NCI-H146 (cell line): ENCODE measurements around the gene RNF157.
"Not testable (repeated sequence)": the region's sequence is repeated elsewhere in the genome, so short reads cannot be mapped to it uniquely, and the experiment has no call there.

Experiments
- DNase-seq: peaks from one replicate; lab custom pipeline; 2025; lab: John Stamatoyannopoulos, UW

The RNF157 gene

DNA sequence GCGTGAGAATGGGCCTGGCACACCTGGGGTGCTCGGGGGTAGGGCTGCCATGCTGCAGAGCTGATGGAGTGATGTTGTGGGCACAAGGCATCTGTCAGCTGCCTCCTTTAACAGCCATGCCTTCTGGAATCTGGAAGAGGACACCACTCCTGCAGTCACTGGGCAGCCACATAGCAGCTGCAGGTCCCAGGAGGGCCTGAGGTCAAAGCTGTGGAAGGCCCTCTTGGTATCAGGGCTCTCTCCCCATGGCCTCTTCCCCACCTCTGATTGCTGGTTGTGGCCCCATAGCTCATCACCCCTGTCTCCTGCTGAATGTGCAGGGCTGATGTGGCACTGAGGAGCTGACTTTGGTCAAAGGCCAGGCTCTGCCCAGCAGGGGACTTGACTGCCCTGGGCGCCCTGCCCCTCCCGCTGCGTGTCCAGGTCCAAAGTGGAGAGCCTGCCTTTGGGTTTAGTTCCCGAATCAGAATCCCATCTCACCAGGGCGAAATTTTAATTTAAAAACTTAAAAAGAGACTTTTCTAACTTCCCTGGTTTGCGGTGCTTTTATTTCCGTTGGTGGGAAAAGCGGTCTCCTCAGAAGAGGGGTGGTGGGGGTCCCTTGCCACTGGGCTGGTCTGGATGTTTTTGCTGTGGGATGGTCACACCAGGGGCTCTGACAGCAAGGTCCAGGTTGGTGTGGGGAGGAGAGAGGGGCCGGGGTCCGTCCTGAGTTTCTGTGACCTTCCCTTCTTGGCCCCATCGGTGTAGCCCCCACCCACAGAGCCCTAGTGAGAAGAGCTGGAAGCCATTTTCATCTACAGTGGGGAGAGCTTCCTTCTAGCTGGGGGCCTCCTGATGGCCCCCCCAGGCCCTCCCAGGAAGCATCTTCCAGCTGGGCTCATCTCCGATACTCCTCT is 30.7 kb upstream of the RNF157 start:
- no peak for DNase-seq

DNA sequence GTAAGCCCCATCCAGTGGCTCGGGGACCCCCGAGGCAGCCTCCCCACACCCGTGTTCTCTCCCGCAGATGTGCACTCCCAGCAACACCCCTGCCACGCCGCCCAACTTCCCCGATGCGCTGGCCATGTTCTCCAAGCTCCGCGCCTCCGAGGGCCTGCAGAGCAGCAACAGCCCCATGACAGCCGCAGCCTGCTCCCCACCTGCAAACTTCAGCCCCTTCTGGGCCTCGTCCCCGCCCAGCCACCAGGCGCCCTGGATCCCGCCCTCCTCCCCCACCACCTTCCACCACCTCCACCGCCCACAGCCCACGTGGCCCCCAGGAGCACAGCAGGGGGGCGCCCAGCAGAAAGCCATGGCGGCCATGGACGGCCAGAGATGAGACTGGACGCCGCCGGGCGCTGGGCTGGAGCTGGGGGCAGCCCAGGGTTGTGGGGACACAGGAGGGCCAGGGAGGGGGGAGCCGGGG is 29.9 kb upstream of the RNF157 start:
- DNase-seq = no peak

GRCh38 chr17:76268991-76269981 is 29.0 kb upstream of the RNF157 start:
- DNase-seq = no peak

DNA sequence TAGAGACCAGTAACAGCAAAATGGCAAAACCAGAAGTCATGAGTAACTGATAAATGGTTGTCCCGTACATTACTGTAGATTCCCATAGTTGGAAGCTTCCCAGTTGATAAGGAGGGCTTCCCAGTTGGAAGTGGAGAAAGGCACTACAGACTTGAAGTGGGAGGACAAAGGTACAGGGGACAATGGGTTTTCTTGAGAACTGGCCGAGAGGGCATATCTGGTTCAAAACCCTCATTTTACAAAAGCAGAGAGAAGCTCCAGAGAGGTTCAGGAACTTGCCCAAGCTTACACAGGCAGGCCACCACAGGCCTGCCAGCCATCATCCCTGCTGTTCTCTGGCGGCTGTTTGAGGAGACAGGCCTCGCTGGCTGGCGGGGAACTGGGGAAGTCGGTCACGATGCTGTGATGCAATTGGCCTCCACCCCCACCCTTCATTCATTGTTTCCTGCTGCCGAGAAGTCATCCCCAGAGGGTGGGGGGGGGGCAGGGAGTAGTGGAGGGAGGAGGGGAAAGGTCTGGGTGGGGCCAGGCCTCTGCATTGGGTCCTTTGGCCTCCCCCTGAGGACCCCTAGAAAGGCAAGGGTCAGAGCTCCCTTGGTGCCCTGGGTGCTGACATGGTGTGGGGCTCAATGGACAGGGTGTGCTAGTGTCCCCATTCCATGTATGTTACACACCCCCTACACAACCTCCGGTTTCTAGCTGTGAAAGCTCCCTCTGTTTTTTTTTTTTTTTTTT is 27.9 kb upstream of the RNF157 start:
- DNase-seq = no peak

- not testable (repeated sequence) for DNase-seq
Observed at GRCh38 chr17:76267581-76268001, 27.3 kb upstream of the RNF157 start.

GRCh38 chr17:76267051-76267576 is 26.8 kb upstream of the RNF157 start:
- DNase-seq = no peak

GRCh38 chr17:76266244-76266938 is 26.1 kb upstream of the RNF157 start:
- DNase-seq = peak; percentile 19

- peak; percentile 56 for DNase-seq
Observed at GRCh38 chr17:76265624-76266243, 25.4 kb upstream of the RNF157 start.

DNA sequence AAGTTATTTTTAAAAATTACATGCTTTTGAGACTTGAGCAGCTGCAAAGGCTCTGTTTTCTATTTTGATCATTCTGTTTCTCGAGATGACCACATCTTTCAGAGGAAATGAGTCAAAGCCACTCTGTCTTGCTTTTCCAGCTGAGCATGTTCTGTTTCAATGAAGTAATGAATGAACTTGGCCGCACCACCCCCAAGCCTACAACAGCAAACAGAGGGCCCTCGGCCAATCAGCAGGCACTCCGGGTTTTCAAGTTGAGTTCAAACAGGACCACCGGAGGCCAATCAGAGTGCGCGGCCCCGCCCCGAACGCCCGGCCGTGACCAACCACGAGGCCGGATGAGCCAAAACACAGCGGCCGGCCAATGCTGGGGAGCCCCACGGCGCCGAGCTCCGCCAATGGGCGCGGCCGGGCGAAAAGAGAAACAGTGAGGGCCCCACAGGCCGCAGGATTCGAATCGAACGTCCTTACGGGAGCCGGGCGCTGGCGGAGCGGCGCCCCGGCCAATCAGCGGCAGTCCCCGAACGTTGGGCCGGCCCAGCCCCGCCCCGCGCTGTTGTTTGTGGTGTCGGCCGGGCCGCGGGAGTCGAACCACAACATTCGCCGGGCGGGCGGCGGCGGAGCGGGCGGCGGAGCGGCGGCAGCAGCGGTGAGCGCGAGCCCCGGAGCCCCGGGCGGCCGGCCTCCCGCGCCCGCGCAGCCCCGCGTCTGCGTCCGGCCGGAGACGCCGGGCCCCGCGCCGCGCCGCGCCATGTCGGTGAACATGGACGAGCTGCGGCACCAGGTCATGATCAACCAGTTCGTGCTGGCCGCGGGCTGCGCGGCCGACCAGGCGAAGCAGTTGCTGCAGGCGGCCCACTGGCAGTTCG is 24.7 kb upstream of the RNF157 start, which contains the start of gene UBALD2:
TSS of gene UBALD2 (plus strand) at position 594 of the 869 bp plus-strand sequence. CDS start at position 752, 158 bp downstream.
- DNase-seq = peak; percentile 98

- no peak for DNase-seq
Observed at GRCh38 chr17:76264425-76264754, 24.1 kb upstream of the RNF157 start.

DNA sequence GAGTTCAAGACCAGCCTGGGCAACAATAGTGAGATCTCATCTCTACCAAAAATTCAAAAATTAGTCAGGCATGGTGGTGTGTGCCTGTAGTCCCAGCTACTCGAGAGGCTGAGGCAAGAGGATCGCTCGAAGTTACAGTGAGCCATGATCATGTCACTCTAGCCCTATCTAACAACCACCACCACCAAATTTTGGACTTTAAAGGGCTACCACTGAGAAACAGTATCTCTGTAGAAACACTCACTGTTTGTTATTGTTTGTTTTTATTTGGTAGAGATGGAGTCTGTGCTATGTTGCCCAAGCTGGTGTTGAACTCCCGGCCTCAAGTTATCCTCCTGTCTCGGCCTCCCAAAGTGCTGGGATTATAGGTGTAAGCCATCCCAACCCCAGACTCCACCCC is 23.6 kb upstream of the RNF157 start:
- no peak for DNase-seq

DNA sequence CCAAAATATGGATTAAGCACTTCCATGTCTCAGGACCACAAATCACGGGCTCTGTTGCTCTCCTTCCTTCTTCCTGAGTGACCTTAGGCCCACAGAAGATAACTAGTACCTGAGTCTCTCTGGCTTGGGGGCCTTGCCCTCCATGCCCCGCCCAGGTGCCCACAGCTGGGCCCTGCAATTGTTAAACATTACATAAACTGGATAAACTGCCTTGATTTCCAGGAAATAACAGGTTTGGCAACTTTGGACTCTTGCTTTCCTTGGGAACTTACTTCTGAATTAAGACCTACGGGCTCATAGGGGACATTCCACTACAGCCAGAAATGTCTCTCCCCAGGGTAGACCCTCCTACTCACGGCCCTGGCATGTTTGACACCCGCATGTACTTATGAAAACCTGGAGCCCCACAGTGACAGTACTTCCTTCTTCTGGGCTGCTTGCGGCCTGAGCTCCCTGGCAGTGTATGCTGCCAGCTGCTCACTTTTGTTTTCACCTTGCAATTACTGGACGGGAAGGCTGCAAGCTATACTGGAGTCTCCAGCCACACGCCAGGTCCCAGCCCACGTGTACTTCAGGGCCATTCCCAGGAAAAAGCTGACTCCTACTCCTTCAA is 22.5 kb upstream of the RNF157 start:
- DNase-seq = peak; percentile 23

GRCh38 chr17:76261421-76262215 is 21.3 kb upstream of the RNF157 start:
- DNase-seq = no peak

DNA sequence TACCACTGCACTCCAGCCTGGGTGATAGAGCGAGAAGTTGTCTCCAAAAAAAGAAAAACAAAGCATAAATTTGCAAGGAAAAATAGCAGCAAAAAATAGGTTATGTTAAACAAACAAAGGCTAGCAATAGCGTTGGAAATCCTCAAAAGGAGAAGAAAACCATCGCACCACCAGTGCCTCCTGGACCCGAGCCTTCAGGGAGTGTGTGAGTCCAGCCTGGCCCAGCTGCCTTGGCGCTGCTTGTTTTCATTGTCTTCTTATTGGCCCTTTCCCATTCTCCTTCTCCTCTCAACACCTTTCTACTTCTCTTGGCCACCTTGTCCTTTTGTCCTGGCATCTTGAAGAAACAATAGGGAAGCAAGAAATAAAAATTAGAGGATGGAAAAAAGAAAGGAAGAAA is 20.4 kb upstream of the RNF157 start:
- no peak for DNase-seq

DNA sequence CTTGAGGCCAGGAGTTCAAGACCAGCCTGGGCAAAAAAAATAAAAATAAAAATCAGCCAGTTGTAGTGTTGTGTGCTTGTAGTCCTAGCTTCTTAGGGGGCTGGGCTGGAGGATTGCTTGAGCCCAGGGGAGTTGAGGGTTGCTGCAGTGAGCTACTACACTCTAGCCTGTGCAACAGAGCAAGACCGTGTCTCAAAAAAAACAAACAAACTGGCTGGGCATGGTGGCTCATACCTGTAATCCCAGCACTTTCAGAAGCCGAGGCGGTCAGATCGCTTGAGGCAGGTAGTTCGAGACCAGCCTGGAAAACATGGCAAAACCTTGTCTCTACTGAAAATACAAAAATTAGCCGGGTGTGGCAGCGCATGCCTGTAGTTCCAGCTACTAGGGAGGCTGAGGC is 19.9 kb upstream of the RNF157 start:
- no peak for DNase-seq

GRCh38 chr17:76256430-76257050 is 16.2 kb upstream of the RNF157 start:
- DNase-seq = not testable (repeated sequence)

- no peak for DNase-seq
Observed at GRCh38 chr17:76255801-76256429, 15.6 kb upstream of the RNF157 start.
